OCI-LY3 (cell line): ENCODE measurements around the gene GNG13.

ENCODE experiments used
- CTCF ChIP-seq: fragments of 200-600, 300-600 bp; sonication (generic); IDR thresholded peaks from 2 replicates; pipeline ENCODE4 v1.5.1; 2014; ENCODE audit warnings: antibody characterized with exemption, low read length, low read depth
- EZH2phosphoT487 ChIP-seq: fragments of 200-600 bp; shearing (Covaris generic); IDR thresholded peaks from 2 replicates; pipeline ENCODE4 v1.6.1; 2018; ENCODE audit warnings: antibody characterized with exemption, mixed run types, low read depth

- TF ChIP-seq CTCF (no peak), EZH2phosphoT487 (no peak)
Measured at GRCh38 chr16:805474-805873, 4.9 kb upstream of the GNG13 start.
